Gastroesophageal sphincter (tissue), 3 donors: Measurements from ENCODE around the gene MRPS18A.

Source experiments
- CTCF ChIP-seq, 4 experiments: fragments of 200-600 bp in 2 of 4; fragments of 450-650 bp in 2 of 4; sonication (generic) in 1 of 4; IDR thresholded peaks; one replicate each; pipeline ENCODE4 v1.5.1; 2017 to 2019; ENCODE audit warnings: antibody characterized with exemption in 4 of 4, mild to moderate bottlenecking in 2 of 4, moderate library complexity in 2 of 4
- EP300 ChIP-seq: sonication (generic); formaldehyde crosslinking; IDR thresholded peaks from one replicate; pipeline ENCODE4 v1.6.1; 2017; ENCODE audit warnings: antibody characterized with exemption, mild to moderate bottlenecking
- POLR2A ChIP-seq, 2 donors: fragments of 450-650 bp; IDR thresholded peaks; one replicate each; pipeline ENCODE4 v1.6.1; 2017; ENCODE audit warnings: antibody characterized with exemption in 2 of 2, mild to moderate bottlenecking in 2 of 2, moderate library complexity in 1 of 2
- POLR2AphosphoS5 ChIP-seq: sonication (generic); formaldehyde crosslinking; IDR thresholded peaks from one replicate; pipeline ENCODE4 v1.6.1; 2017; ENCODE audit warnings: antibody characterized with exemption

DNA sequence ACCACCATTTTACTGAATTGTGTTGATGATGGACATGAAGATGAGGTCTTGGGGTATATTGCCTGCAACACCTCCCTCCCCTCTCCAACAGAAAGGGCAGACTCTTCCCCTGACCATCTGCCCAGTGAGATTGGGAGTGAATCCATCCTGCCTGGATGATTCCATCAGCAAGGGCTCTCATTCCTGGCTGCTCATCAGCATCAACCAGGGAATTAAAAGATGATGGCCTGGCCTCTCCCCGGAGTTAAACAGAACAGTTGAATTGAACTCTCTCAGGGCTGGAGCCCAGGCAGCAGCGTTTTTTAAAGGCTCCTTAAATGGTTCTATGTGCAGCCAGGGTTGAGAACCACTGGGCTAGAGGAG is 14.6 kb upstream of the MRPS18A start:
- TF ChIP-seq CTCF (IDR thresholded peaks at IDR 0.05) (no peak), EP300 (no peak), POLR2A (IDR thresholded peaks at IDR 0.05) (no peak), POLR2AphosphoS5 (no peak)
